Endothelial cell of umbilical vein (primary cell): Measurements from ENCODE around the gene SSUH2. TPM values are rescaled to one million over a fixed set of nuclear protein-coding genes. Genes with fewer than 3 reads are reported as not detected.

Experiments used
- BruUV-seq: library from RNA; stranded (reverse); fragments of 400-500 nt; replicated peaks from 2 replicates; lab custom pipeline; 2021; lab: Mats Ljungman, UMichigan
- CTCF ChIA-PET: fragments of 300-600, 350-600 bp; sonication (Branson Sonifier 250); formaldehyde crosslinking; loops from one replicate; lab custom pipeline; 2021; ENCODE audit warnings: antibody characterized with exemption, inconsistent platforms; lab: Charles Lee
- POLR2A ChIA-PET: fragments of 300-600, 350-600 bp; sonication (Branson Sonifier 250); formaldehyde crosslinking; loops from one replicate; lab custom pipeline; 2021; ENCODE audit warnings: antibody characterized with exemption, inconsistent platforms; lab: Charles Lee
- DNase-seq: peaks from one replicate; pipeline ENCODE4 v3.0.0-alpha.2; 2011; ENCODE audit warnings: low read depth, low spot score
- FAIRE-seq: peaks from 2 replicates; lab custom pipeline; 2011; peaks lifted over from hg19 to GRCh38; lab: Jason Lieb, UNC
- H2AFZ ChIP-seq: 2 replicates; pipeline ENCODE4 v1.6.0; 2012; ENCODE audit warnings: low read depth, low read length, control low read depth, inconsistent platforms
- H3K27ac ChIP-seq: 2 replicates; pipeline ENCODE4 v1.5.1; 2011; ENCODE audit warnings: low read depth, mild to moderate bottlenecking, control low read depth, low read length, moderate library complexity; ENCODE audit not compliant: insufficient read depth
- H3K27me3 ChIP-seq, 2 experiments: 2 replicates each; pipeline versions ENCODE4 v1.6.0 to v1.6.1; 2011; ENCODE audit warnings: low read length in 2 of 2, mixed read lengths in 1 of 2; ENCODE audit not compliant: control insufficient read depth in 2 of 2, insufficient read depth in 2 of 2
- H3K36me3 ChIP-seq, 2 experiments: 2 replicates in 1 of 2; 3 replicates in 1 of 2; pipeline ENCODE4 v1.5.1; 2011; ENCODE audit warnings: low read length in 2 of 2, mild to moderate bottlenecking in 1 of 2, moderate library complexity in 1 of 2; ENCODE audit not compliant: control insufficient read depth in 2 of 2, insufficient read depth in 2 of 2; ENCODE audit errors: extremely low read depth in 1 of 2
- H3K4me1 ChIP-seq: 3 replicates; pipeline ENCODE4 v1.5.1; 2011; ENCODE audit warnings: mild to moderate bottlenecking, low read length; ENCODE audit not compliant: control insufficient read depth, insufficient read depth; ENCODE audit errors: extremely low read depth
- H3K4me2 ChIP-seq: 2 replicates; pipeline ENCODE4 v1.6.1; 2011; ENCODE audit warnings: low read length, control low read depth, mixed read lengths; ENCODE audit not compliant: insufficient read depth
- H3K4me3 ChIP-seq, 3 experiments: fragments of 200-600 bp in 1 of 3; sonication (generic), shearing (Covaris generic) in 1 of 3; replicated peaks in 1 of 3; 2 replicates each; pipeline ENCODE4 v1.5.1; 2011 to 2016; ENCODE audit warnings: control low read depth in 3 of 3, low read length in 3 of 3, mild to moderate bottlenecking in 2 of 3, inconsistent platforms in 1 of 3, low read depth in 1 of 3, moderate library complexity in 1 of 3; ENCODE audit not compliant: insufficient read depth in 1 of 3
- H3K79me2 ChIP-seq: 2 replicates; pipeline ENCODE4 v1.6.0; 2012; ENCODE audit warnings: low read length, inconsistent platforms; ENCODE audit not compliant: control insufficient read depth, insufficient read depth
- H3K9ac ChIP-seq: replicated peaks from 2 replicates; pipeline ENCODE3; 2011; ENCODE audit warnings: low read length, control low read depth; ENCODE audit not compliant: insufficient read depth; ENCODE audit errors: extremely low read depth
- H3K9me1 ChIP-seq: replicated peaks from 3 replicates; pipeline ENCODE4 v1.6.0; 2011; ENCODE audit warnings: mild to moderate bottlenecking, low read length; ENCODE audit not compliant: control insufficient read depth, insufficient read depth; ENCODE audit errors: extremely low read depth
- H3K9me3 ChIP-seq: replicated peaks from 2 replicates; pipeline ENCODE4 v1.5.1; 2012; ENCODE audit warnings: low read length, inconsistent platforms; ENCODE audit not compliant: control insufficient read depth, insufficient read depth
- H4K20me1 ChIP-seq: replicated peaks from 2 replicates; pipeline ENCODE3; 2011; ENCODE audit warnings: mild to moderate bottlenecking, low read length; ENCODE audit not compliant: control insufficient read depth, insufficient read depth; ENCODE audit errors: extremely low read depth
- EZH2 ChIP-seq: IDR thresholded peaks from 2 replicates; pipeline ENCODE4 v1.6.1; 2012; ENCODE audit warnings: borderline replicate concordance, low read depth, mild to moderate bottlenecking, moderate library complexity, low read length, inconsistent platforms; ENCODE audit not compliant: severe bottlenecking
- FOS ChIP-seq: IDR thresholded peaks from 2 replicates; pipeline ENCODE4 v1.6.1; 2011; ENCODE audit warnings: mild to moderate bottlenecking, low read length, moderate library complexity, borderline replicate concordance; ENCODE audit not compliant: insufficient read depth
- GATA2 ChIP-seq: IDR thresholded peaks from 2 replicates; pipeline ENCODE4 v1.7.0; 2011; ENCODE audit warnings: low read depth, mild to moderate bottlenecking, moderate library complexity, mixed read lengths, low read length; ENCODE audit not compliant: insufficient read length, insufficient read depth
- JUN ChIP-seq: IDR thresholded peaks from 2 replicates; pipeline ENCODE4 v1.6.1; 2011; ENCODE audit warnings: borderline replicate concordance, low read depth; ENCODE audit not compliant: insufficient read length, insufficient read depth
- MYC ChIP-seq: IDR thresholded peaks from one replicate; pipeline ENCODE4 v1.6.1; 2011; ENCODE audit warnings: mild to moderate bottlenecking, low read depth, low read length
- POLR2A ChIP-seq: IDR thresholded peaks from 2 replicates; pipeline ENCODE4 v1.6.1; 2012; ENCODE audit warnings: low read depth, mild to moderate bottlenecking, control low read depth, low read length
- POLR2AphosphoS5 ChIP-seq: IDR thresholded peaks from 2 replicates; pipeline ENCODE4 v1.6.1; 2012; ENCODE audit warnings: low read depth, mild to moderate bottlenecking, control low read depth, low read length, moderate library complexity; ENCODE audit not compliant: insufficient read depth
- dilution Hi-C: fragments of 300-500 bp; cut with MboI; formaldehyde crosslinking; loops from one replicate; pipeline ENCODE4 v1.15.0; 2019; ENCODE audit warnings: low sequenced_read_pairs; ENCODE audit not compliant: extremely low pct_ligation_motif_present
- intact Hi-C: fragments of 100-400 bp; cut with micrococcal nuclease; formaldehyde crosslinking; loops from one replicate; pipeline ENCODE4 v1.10.0; 2022
- polyA plus RNA-seq, 4 experiments: library from polyadenylated mRNA; depleted of rRNA in 3 of 4; stranded (reverse) in 3 of 4; unstranded in 1 of 4; fragments of >200 nt; gene quantifications; 2 replicates each; pipeline versions ENCODE4 v1.2.1 to v1.2.3, GENCODE V29; 2011 to 2012; ENCODE audit warnings: missing spikeins in 1 of 4
- total RNA-seq: library from RNA; stranded (reverse); gene quantifications from 2 replicates; pipeline ENCODE4 v1.2.3, GENCODE V29; 2021
- TF ChIP-seq, protein P1 (sequence below), 2 donors: IDR thresholded peaks; 1 replicate in 1 of 2; 2 replicates in 1 of 2; pipeline ENCODE4 v1.5.1; 2011; ENCODE audit warnings: low read length in 2 of 2, mild to moderate bottlenecking in 2 of 2, moderate library complexity in 2 of 2, control low read depth in 1 of 2, inconsistent platforms in 1 of 2, low read depth in 1 of 2; ENCODE audit not compliant: insufficient read depth in 1 of 2; ENCODE audit errors: extremely low read depth in 1 of 2
- TF ChIP-seq, protein P2 (sequence below): IDR thresholded peaks from 2 replicates; pipeline ENCODE4 v1.6.1; 2011; ENCODE audit not compliant: insufficient read depth, insufficient read length

Gene SSUH2
- total and polyA plus RNA-seq, 2 donors (not counting 3 experiments of a cell fraction or from before 2014, with no cell fraction given): 0.44 TPM; not detected in 1

GRCh38 chr3:8673083-8673737 is 28.6 kb upstream of the SSUH2 start:
- no peaks in the 10 kb centered on the region for H4K20me1 ChIP-seq
- no peak overlapping the region for H3K27ac ChIP-seq
- FAIRE-seq (no peak), DNase-seq (no peak)
- intact Hi-C loops: no loop called here
- no peak overlapping the region for H2AFZ ChIP-seq
- POLR2A ChIA-PET: no interaction called here
- TF ChIP-seq, protein P1, sequence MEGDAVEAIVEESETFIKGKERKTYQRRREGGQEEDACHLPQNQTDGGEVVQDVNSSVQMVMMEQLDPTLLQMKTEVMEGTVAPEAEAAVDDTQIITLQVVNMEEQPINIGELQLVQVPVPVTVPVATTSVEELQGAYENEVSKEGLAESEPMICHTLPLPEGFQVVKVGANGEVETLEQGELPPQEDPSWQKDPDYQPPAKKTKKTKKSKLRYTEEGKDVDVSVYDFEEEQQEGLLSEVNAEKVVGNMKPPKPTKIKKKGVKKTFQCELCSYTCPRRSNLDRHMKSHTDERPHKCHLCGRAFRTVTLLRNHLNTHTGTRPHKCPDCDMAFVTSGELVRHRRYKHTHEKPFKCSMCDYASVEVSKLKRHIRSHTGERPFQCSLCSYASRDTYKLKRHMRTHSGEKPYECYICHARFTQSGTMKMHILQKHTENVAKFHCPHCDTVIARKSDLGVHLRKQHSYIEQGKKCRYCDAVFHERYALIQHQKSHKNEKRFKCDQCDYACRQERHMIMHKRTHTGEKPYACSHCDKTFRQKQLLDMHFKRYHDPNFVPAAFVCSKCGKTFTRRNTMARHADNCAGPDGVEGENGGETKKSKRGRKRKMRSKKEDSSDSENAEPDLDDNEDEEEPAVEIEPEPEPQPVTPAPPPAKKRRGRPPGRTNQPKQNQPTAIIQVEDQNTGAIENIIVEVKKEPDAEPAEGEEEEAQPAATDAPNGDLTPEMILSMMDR (IDR thresholded peaks at IDR 0.05; ENCODE audit: extremely low read depth in 1 of 2, insufficient read depth in 1 of 2, low read depth in 1 of 2, low read length in 2 of 2): no peak
- no peak for TF ChIP-seq EZH2
- no peak for TF ChIP-seq FOS
- TF ChIP-seq, protein P2, sequence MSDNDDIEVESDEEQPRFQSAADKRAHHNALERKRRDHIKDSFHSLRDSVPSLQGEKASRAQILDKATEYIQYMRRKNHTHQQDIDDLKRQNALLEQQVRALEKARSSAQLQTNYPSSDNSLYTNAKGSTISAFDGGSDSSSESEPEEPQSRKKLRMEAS: no peak
- no peak for TF ChIP-seq POLR2A
- no peak for TF ChIP-seq MYC
- no peak for TF ChIP-seq JUN
- TF ChIP-seq GATA2: no peak
- no peak for TF ChIP-seq POLR2AphosphoS5
- H3K9me3 ChIP-seq: no peaks in the 10 kb centered on the region
- no peaks in the 10 kb centered on the region for H3K79me2 ChIP-seq
- no peaks in the 10 kb centered on the region for H3K36me3 ChIP-seq
- no peak overlapping the region for H3K4me3 ChIP-seq
- dilution Hi-C loops: no loop called here
- H3K9ac ChIP-seq: no peak overlapping the region
- H3K4me2 ChIP-seq: no peak overlapping the region
- CTCF ChIA-PET: interaction anchor here (1.2 kb wide), 1 partner anchor 9 kb away, joined by 7 read pairs; no protein-coding TSS in a partner anchor
- H3K4me1 ChIP-seq: no peaks in the 10 kb centered on the region
- H3K27me3 ChIP-seq: no peaks in the 10 kb centered on the region
- H3K9me1 ChIP-seq: no peaks in the 10 kb centered on the region
- no TSS peak for BruUV-seq
